ENCODE data around the gene MDFI.

MDFI gene

GRCh38 chr6:41690541-41691330, 52.5 kb downstream of the MDFI start:
- no peak for DNase-seq

- no peak for DNase-seq
Observed at GRCh38 chr6:41691426-41692079, 53.3 kb downstream of the MDFI start.

- no peak for DNase-seq
Observed at GRCh38 chr6:41692080-41692675, 53.9 kb downstream of the MDFI start.

GRCh38 chr6:41692730-41693129, 54.5 kb downstream of the MDFI start:
- no peak for DNase-seq

- no peak for DNase-seq
Observed at GRCh38 chr6:41693281-41694240, 55.3 kb downstream of the MDFI start.

- no peak for DNase-seq
Observed at GRCh38 chr6:41694815-41695526, 56.7 kb downstream of the MDFI start.

GRCh38 chr6:41695825-41696224, 57.6 kb downstream of the MDFI start:
- no peak for DNase-seq

- no peak for DNase-seq
Observed at GRCh38 chr6:41696788-41697187, 58.5 kb downstream of the MDFI start.

GRCh38 chr6:41697861-41698781, 59.9 kb downstream of the MDFI start:
- DNase-seq = no peak

GRCh38 chr6:41699063-41699462, 60.8 kb downstream of the MDFI start:
- DNase-seq = no peak

- no peak for DNase-seq
Observed at GRCh38 chr6:41700463-41701347, 62.4 kb downstream of the MDFI start.

GRCh38 chr6:41702089-41702745, 63.9 kb downstream of the MDFI start:
- DNase-seq = no peak

- no peak for DNase-seq
Observed at GRCh38 chr6:41702771-41703494, 64.7 kb downstream of the MDFI start.

Measured in NCI-H1436 (cell line).